ENCODE measurements around the gene TAPBP.

TAPBP gene

GRCh38 chr6:33320315-33321181 is 6.7 kb upstream of the TAPBP start:
- DNase-seq (ENCODE audit: low read depth in 4 of 4, low spot score in 1 of 4) = no peak

GRCh38 chr6:33319939-33320314 is 6.0 kb upstream of the TAPBP start:
- DNase-seq (ENCODE audit: low read depth in 4 of 4, low spot score in 1 of 4) = no peak

- no peak for DNase-seq (ENCODE audit: low read depth in 4 of 4, low spot score in 1 of 4)
Measured at GRCh38 chr6:33318426-33319073, 4.7 kb upstream of the TAPBP start.

GRCh38 chr6:33317669-33318425 is 4.0 kb upstream of the TAPBP start, which contains the start of gene ZBTB22:
TSS of gene ZBTB22 (minus strand) at chr6:33317744. CDS start at chr6:33316916, 828 bp downstream.
- peak; percentile 90 to 97 (median 96) for DNase-seq (ENCODE audit: low read depth in 4 of 4, low spot score in 1 of 4)

GRCh38 chr6:33317419-33317668 is 3.5 kb upstream of the TAPBP start:
- peak in 1 of 4 experiments; percentile 61 for DNase-seq (ENCODE audit: low read depth in 4 of 4, low spot score in 1 of 4)

- no peak for DNase-seq (ENCODE audit: low read depth in 4 of 4, low spot score in 1 of 4)
Measured at GRCh38 chr6:33316603-33317418, 2.9 kb upstream of the TAPBP start.

- DNase-seq (ENCODE audit: low read depth in 4 of 4, low spot score in 1 of 4) = no peak
Measured at GRCh38 chr6:33315793-33316602, 2.1 kb upstream of the TAPBP start.

GRCh38 chr6:33314943-33315792 is 1.3 kb upstream of the TAPBP start:
- DNase-seq (ENCODE audit: low read depth in 4 of 4, low spot score in 1 of 4) = no peak

- DNase-seq (ENCODE audit: low read depth in 4 of 4, low spot score in 1 of 4) = peak in 1 of 4 experiments; percentile 39
Measured at GRCh38 chr6:33314515-33314942, 651 bp upstream of the TAPBP start.

- DNase-seq (ENCODE audit: low read depth in 4 of 4, low spot score in 1 of 4) = no peak
Measured at GRCh38 chr6:33313105-33313708, 671 bp downstream of the TAPBP start.

- peak in 3 of 4 experiments; percentile 51 to 75 (median 68) for DNase-seq (ENCODE audit: low read depth in 4 of 4, low spot score in 1 of 4)
Measured at GRCh38 chr6:33312361-33313104, 1.3 kb downstream of the TAPBP start.

GRCh38 chr6:33306356-33306755 is 7.5 kb downstream of the TAPBP start:
- DNase-seq (ENCODE audit: low read depth in 4 of 4, low spot score in 1 of 4) = no peak

GRCh38 chr6:33305052-33305451 is 8.8 kb downstream of the TAPBP start:
- DNase-seq (ENCODE audit: low read depth in 4 of 4, low spot score in 1 of 4) = no peak

GRCh38 chr6:33304216-33304615 is 9.7 kb downstream of the TAPBP start:
- no peak for DNase-seq (ENCODE audit: low read depth in 4 of 4, low spot score in 1 of 4)

GRCh38 chr6:33301877-33302276 is 12.0 kb downstream of the TAPBP start:
- DNase-seq (ENCODE audit: low read depth in 4 of 4, low spot score in 1 of 4) = no peak

GRCh38 chr6:33299237-33299944 is 14.5 kb downstream of the TAPBP start:
- peak; percentile 88 to 92 (median 90) for DNase-seq (ENCODE audit: low read depth in 4 of 4, low spot score in 1 of 4)

GRCh38 chr6:33298773-33299236 is 15.1 kb downstream of the TAPBP start, which contains the start of gene RGL2:
TSS of gene RGL2 (minus strand) at chr6:33298942. CDS start at chr6:33298610, 332 bp downstream.
- no peak for DNase-seq (ENCODE audit: low read depth in 4 of 4, low spot score in 1 of 4)

Measured in stimulated activated CD4-positive, alpha-beta T cell treated with anti-CD3 and anti-CD28 coated beads, Interleukin-1b, Interleukin-23, amount 100 ng/mL, for 24 hours (primary cell).